Thyroid gland (tissue), 4 donors: ENCODE measurements around the gene TMEM121. TPM values are rescaled to one million over a fixed set of nuclear protein-coding genes. Genes with fewer than 3 reads are reported as not detected.
A peak's percentile ranks its signal among the peaks of the same experiment; 100 is the strongest.

Source experiments
- DNase-seq, 2 donors: peaks; one replicate each; pipeline ENCODE4 v3.0.0-alpha.2; 2019
- H3K27ac ChIP-seq, 3 donors: fragments of 200-600 bp; sonication (generic); 1 replicate in 2 of 3; 2 replicates in 1 of 3; pipeline ENCODE4 v1.5.1; 2016 to 2019; ENCODE audit warnings: mild to moderate bottlenecking in 1 of 3, moderate library complexity in 1 of 3
- H3K27me3 ChIP-seq: fragments of 200-600 bp; sonication (generic); one replicate; pipeline ENCODE4 v1.5.1; 2019
- H3K36me3 ChIP-seq, 2 donors: fragments of 200-600 bp; sonication (generic); one replicate each; pipeline ENCODE4 v1.5.1; 2016 to 2019
- H3K4me1 ChIP-seq, 2 donors: fragments of 200-600 bp; sonication (generic); one replicate each; pipeline ENCODE4 v1.5.1; 2017 to 2019
- H3K4me3 ChIP-seq, 3 donors: fragments of 200-600 bp; sonication (generic); replicated peaks in 1 of 3; 1 replicate in 2 of 3; 2 replicates in 1 of 3; pipeline ENCODE4 v1.5.1; 2016; ENCODE audit warnings: mild to moderate bottlenecking in 1 of 3
- H3K9me3 ChIP-seq: fragments of 200-600 bp; sonication (generic); one replicate; pipeline ENCODE4 v1.5.1; 2017
- CTCF ChIP-seq, 6 experiments: fragments of 200-600 bp in 3 of 6; fragments of 450-650 bp in 3 of 6; sonication (generic) in 3 of 6; IDR thresholded peaks; one replicate each; pipeline ENCODE4 v1.5.1; 2016 to 2019; ENCODE audit warnings: antibody characterized with exemption in 6 of 6, mild to moderate bottlenecking in 2 of 6, inconsistent platforms in 1 of 6, moderate library complexity in 1 of 6
- POLR2A ChIP-seq, 2 donors: fragments of 450-650 bp; IDR thresholded peaks; one replicate each; pipeline ENCODE4 v1.6.1; 2017; ENCODE audit warnings: antibody characterized with exemption in 2 of 2, mild to moderate bottlenecking in 2 of 2, moderate library complexity in 1 of 2
- WGBS, 2 donors: methylation state at CpG; one replicate each; pipeline ENCODE4 v1.1.5; 2017; 5-methylcytosine and 5-hydroxymethylcytosine counted together
- intact Hi-C: fragments of 100-400 bp; cut with DNase I; formaldehyde crosslinking; loops from one replicate; pipeline ENCODE4 v1.15.1; 2023
- total RNA-seq, 4 donors: library from RNA; depleted of rRNA; stranded (reverse); fragments of >200 nt; gene quantifications; one replicate each; pipeline ENCODE4 v1.2.3, GENCODE V29; 2016

Gene TMEM121
- total RNA-seq, 4 donors from 2014 or later: 9.3 to 19.1 (median 15.2) TPM

GRCh38 chr14:105490572-105491365 lies 35.6 kb upstream of the TMEM121 start, which contains the start of gene TEDC1:
Gene TEDC1, plus strand, starts transcription at chr14:105491246. Its CDS starts 130 bp downstream, at chr14:105491376.
- WGBS, 2 donors: 0% methylated on average over 28 of the region's 94 CpGs; no CpG with 5 or more reads in 1 of the 2 donors
- Histone ChIP-seq H3K36me3 (no peaks in the 10 kb centered on the region), H3K4me1 (peaks cover 36 to 44% of the 10 kb centered on the region in 2 donors), H3K9me3 (no peaks in the 10 kb centered on the region), H3K4me3 (peak within 1 kb of the TSS; percentile 4 to 64 (median 58)), H3K27me3 (no peaks in the 10 kb centered on the region), H3K27ac (peak within 1 kb of the TSS; percentile 91 to 97 (median 92))
- intact Hi-C loops: loop anchor here (5.0 kb wide), 2 partner anchors 43 to 178 kb away; partner anchors contain the start of gene PACS2
- DNase-seq: peak; percentile 100
- peak; percentile 32 to 67 for TF ChIP-seq POLR2A (IDR thresholded peaks at IDR 0.05)
- peak; percentile 20 to 99 (median 86) for TF ChIP-seq CTCF (IDR thresholded peaks at IDR 0.05)

- DNase-seq: peak; percentile 38 to 42
- Histone ChIP-seq H3K27ac (peak overlapping the region in 2 of 3 donors; percentile 17 to 32), H3K4me1 (peaks cover 33 to 37% of the 10 kb centered on the region in 2 donors), H3K9me3 (no peaks in the 10 kb centered on the region), H3K4me3 (peak overlapping the region; percentile 4 to 46 (median 28)), H3K27me3 (no peaks in the 10 kb centered on the region), H3K36me3 (no peaks in the 10 kb centered on the region)
- TF ChIP-seq CTCF (IDR thresholded peaks at IDR 0.05) (no peak), POLR2A (IDR thresholded peaks at IDR 0.05) (no peak)
- WGBS, 2 donors: 7 to 8% methylated on average over 4 to 22 of the region's 53 CpGs
- intact Hi-C loops: loop anchor here (5.0 kb wide), 2 partner anchors 44 to 179 kb away; partner anchors contain the start of gene PACS2
Measured at GRCh38 chr14:105491366-105491973, 34.9 kb upstream of the TMEM121 start.

- peaks cover 27 to 29% of the 10 kb centered on the region in 2 donors for H3K4me1 ChIP-seq
- H3K36me3 ChIP-seq: no peaks in the 10 kb centered on the region
- H3K9me3 ChIP-seq: no peaks in the 10 kb centered on the region
- H3K27me3 ChIP-seq: no peaks in the 10 kb centered on the region
- H3K4me3 ChIP-seq: no peak overlapping the region
- H3K27ac ChIP-seq: no peak overlapping the region
- TF ChIP-seq CTCF (IDR thresholded peaks at IDR 0.05) (no peak), POLR2A (IDR thresholded peaks at IDR 0.05) (no peak)
- intact Hi-C loops: loop anchor here (5.0 kb wide), 2 partner anchors 45 to 180 kb away; partner anchors contain the start of gene PACS2
- no peak for DNase-seq
- 78 to 85% methylated on average over 7 to 17 of the region's 24 CpGs for WGBS, 2 donors
Measured at GRCh38 chr14:105492031-105492970, 34.1 kb upstream of the TMEM121 start.

GRCh38 chr14:105492971-105493871 lies 33.2 kb upstream of the TMEM121 start:
- Histone ChIP-seq H3K9me3 (no peaks in the 10 kb centered on the region), H3K27ac (no peak overlapping the region), H3K27me3 (no peaks in the 10 kb centered on the region), H3K4me3 (no peak overlapping the region), H3K4me1 (peaks cover 19 to 20% of the 10 kb centered on the region in 2 donors), H3K36me3 (no peaks in the 10 kb centered on the region)
- DNase-seq: no peak
- no peak for TF ChIP-seq CTCF (IDR thresholded peaks at IDR 0.05)
- TF ChIP-seq POLR2A (IDR thresholded peaks at IDR 0.05): no peak
- intact Hi-C loops: loop anchor here (5.0 kb wide), 2 partner anchors 46 to 181 kb away; partner anchors contain the start of gene PACS2
- WGBS, 2 donors: 87% methylated on average over 14 to 16 of the region's 20 CpGs
